Stimulated activated CD8-positive, alpha-beta memory T cell treated with anti-CD3 and anti-CD28 coated beads, Interleukin-12 subunit alpha, Interleukin-12 subunit beta, amount 100 ng/mL, for 24 hours (primary cell): Measurements from ENCODE around the gene MICU1.

Experiments
- DNase-seq: peaks from one replicate; pipeline ENCODE4 v3.0.0-alpha.2; 2020; ENCODE audit errors: extremely low read depth

MICU1 gene

DNA sequence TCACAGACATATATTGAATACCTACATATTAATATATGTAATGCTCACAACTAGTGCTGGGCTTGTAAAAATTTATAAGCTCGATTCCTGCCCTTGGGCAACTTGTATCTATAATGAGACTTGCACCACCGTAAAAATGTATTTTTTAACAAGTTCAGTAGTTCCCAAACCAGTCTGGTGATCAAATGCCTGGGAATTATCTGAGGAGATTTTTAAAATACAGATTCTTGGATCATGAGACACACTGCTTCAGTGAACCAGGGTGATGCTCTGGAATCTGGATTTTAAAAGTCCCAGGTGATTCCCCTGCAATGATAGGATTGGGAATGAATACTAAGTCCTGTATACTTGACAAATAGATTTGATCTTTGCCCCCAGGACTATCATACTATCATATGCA, 4.3 kb upstream of the MICU1 start:
- no peak for DNase-seq

DNA sequence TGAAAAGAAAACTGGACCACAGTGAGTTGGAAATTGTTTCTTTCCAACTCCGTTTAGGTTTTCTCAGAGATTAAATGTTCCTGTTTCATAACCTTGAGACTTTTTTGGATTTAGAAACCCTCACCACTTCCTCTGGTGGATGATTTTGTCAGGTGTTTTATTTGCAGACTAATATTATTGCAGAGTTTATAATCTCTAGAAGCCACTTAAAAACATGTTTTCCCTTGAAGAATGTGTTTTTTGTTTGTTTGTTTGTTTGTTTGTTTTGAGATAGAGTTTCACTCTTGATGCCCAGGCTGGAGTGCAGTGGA, 520 bp upstream of the MICU1 start:
- DNase-seq = no peak

DNA sequence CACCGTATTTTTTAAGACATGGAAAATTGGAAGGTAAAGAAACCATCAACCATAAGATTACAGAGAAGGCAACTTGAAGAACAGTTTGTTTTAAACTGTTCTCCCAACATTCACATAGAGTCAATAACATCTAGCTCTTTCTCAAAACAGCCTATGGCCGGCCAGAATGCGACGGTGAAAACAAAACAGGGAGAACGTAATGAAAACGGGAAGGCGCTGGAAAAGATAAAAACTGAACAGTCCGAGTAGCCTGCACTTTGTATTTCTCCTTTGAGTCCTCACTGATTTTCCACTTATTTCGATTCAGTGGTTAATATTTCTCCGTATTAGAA, 637 bp downstream of the MICU1 start:
- DNase-seq = no peak

GRCh38 chr10:72622271-72622670, 3.6 kb downstream of the MICU1 start:
- DNase-seq = no peak

DNA sequence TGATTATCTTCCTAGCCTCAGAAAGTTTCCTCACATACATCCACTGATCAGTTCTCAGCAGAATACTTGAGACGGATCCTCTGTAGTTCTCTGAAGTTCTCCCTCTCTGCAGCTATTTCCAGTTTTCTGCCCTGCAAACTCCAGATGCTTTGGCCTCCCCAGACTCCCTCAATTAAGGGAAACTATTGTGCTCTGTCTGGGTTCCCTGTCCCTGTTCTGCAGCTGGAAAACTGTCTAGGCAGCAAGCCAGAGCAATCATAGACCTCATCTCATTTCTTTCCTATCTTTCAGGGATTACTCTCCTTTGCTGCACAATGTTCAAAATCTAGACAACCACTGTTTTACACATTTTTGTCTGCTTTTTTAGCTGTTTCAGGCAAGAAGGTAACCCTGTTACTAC, 9.2 kb downstream of the MICU1 start:
- DNase-seq = no peak

- DNase-seq = no peak
These were observed 9.9 kb downstream of the MICU1 start for GRCh38 chr10:72615970-72616369.

GRCh38 chr10:72612203-72612826, 13.6 kb downstream of the MICU1 start:
- no peak for DNase-seq

- no peak for DNase-seq
These were observed 14.1 kb downstream of the MICU1 start for GRCh38 chr10:72611783-72612182.

GRCh38 chr10:72610466-72610865, 15.4 kb downstream of the MICU1 start:
- DNase-seq = no peak

DNA sequence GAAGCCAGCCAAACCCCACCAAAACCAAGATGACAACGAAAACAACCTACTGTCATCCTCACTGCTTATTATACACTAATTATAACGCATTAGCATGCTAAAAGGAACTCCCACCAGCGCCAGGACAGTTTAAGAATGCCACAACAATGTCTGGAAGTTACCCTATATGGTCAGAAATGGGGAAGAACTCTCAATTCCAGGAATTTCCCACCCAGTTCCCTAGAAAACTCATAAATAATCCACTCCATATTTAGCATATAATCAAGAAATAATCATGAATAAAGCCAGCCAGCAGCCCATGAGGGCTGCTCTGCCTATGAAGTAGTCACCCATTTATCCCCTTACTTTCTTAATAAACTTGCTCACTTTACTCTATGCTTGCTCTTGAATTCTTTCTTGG, 20.8 kb downstream of the MICU1 start:
- no peak for DNase-seq

GRCh38 chr10:72601144-72601543, 24.7 kb downstream of the MICU1 start:
- no peak for DNase-seq

DNA sequence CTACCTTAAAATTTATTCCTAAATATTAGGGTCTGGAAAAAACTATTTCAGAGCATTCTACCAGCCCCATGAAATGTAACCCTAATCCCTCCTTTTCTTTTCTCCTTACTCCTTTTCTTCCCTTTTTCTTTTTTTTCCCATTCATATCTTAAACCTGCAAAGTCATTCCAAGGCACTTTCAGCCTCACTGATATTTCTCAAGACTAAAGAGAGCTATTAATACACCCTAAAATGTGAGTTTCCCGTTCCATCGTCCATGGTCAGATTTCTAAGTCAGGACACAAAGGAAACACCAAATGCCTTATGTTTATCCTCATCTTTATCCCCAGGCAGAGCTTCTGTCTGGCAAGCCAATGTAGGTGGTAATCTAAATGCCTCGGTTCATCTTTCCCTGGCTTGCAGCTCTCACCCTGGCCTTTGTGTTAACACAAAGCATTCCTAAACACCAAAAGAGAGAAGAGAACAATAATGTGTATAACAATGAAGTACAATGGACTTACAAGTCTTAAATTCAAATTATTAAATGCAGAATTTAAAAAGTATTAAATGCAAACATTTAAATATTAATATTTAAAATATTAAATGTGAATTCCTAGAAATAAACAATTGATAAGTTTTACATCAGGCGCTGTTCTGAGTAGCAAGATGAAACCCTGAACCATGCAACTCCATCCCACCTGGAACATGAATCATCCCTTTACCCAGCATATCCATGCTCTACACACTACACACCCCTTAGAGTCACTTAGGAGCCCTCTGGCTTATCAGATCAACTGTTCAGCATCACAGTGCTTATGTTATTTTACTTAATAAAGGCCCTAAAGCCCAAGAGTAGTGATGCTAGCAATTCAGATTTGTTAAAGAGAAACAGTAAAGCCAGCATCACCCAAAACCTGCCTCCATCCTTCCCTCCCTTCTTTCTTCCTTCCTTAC, 26.8 kb downstream of the MICU1 start:
- DNase-seq = no peak

DNA sequence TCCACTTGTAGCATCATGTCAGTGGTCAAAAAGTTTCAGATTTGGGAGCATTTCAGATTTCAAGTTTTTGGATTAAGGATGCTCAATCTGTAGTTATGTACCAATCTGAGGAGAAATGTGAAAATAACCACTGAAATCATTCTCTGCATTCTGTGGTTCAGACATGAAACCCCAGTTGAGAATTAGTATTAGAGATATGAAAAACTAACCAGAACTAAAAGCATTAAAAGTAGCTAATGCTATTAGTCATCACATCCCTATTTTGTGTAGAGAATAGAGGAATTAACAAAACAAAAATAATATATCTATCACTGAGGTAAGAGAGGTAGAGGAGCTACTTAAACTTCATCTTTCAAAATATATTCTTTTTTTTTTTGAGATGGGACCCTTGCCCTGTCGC, 28.0 kb downstream of the MICU1 start:
- DNase-seq = no peak

DNA sequence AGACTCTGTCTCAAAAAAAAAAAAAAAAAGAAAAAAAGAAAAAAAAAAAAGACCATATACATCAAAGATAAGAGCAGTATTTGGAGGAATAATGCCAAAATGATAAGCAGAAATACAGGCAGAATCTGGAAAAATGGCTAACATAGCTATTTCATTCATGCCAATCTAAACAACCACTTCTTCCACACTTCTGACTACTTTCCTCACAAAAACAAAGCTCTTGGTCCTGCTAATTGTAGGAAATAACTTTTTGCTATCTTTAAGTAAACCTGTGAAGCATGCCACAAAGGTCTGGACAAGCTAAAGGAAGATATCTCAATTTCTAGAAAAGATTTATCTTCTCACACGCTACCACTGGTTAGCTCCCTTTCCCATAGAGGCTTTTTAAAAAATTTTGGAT, 30.4 kb downstream of the MICU1 start:
- DNase-seq = no peak

DNA sequence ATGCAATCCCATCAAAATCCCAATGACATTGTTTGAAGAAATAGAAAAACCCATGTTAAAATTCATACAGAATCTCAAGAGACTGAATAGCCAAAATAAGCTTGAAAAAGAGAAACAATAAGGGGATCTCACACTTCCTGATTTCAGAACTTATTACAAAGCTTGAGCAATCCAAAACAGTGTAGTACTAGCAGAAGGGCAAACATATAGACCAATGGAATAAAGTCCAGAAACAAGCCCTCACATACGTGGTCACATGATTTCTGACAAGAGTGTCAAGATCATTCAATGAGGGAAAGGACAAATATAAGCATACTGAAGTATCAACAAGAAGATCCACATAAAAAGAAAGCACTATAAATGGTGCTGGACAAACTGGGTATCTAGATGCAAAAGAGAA, 31.9 kb downstream of the MICU1 start:
- DNase-seq = no peak

DNA sequence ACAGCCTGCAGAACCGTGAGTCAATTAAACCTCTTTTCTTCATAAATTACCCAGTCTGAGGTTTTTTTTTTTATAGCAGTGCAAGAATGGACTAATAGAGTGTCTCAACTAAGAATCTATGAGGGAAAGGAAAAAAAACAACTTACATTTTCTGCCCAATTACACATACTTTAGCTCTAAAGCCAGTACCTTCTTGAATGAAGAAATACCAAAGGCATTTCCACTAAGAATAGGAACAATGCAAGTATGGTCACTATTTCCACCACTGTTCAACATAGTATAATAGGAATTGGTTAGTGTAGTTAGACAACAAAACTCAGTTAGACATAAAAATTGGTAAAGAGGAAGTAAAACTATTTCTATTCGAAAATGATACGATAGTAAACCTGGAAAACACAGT, 37.6 kb downstream of the MICU1 start:
- DNase-seq = no peak

- DNase-seq = no peak
These were observed 38.3 kb downstream of the MICU1 start for GRCh38 chr10:72587568-72587967.

- no peak for DNase-seq
These were observed 51.2 kb downstream of the MICU1 start for GRCh38 chr10:72574636-72575035.

DNA sequence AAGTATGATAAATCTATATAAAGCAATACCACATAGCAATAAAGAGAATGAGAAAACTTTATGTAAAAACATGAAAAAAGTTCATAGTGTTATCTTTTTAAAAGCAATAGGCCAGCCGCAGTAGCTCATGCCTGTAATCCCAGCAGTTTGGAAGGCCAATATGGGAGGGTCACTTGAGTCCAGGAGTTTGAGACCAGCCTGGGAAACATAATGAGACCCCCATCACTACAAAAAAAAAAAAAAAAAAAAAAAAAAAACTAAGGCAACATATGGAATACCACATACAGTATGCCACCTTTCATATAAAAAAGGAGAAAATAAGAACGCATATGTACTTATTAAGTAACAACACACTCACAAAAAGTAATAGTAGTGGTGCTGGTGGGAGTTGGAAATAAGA, 52.8 kb downstream of the MICU1 start:
- DNase-seq = no peak

DNA sequence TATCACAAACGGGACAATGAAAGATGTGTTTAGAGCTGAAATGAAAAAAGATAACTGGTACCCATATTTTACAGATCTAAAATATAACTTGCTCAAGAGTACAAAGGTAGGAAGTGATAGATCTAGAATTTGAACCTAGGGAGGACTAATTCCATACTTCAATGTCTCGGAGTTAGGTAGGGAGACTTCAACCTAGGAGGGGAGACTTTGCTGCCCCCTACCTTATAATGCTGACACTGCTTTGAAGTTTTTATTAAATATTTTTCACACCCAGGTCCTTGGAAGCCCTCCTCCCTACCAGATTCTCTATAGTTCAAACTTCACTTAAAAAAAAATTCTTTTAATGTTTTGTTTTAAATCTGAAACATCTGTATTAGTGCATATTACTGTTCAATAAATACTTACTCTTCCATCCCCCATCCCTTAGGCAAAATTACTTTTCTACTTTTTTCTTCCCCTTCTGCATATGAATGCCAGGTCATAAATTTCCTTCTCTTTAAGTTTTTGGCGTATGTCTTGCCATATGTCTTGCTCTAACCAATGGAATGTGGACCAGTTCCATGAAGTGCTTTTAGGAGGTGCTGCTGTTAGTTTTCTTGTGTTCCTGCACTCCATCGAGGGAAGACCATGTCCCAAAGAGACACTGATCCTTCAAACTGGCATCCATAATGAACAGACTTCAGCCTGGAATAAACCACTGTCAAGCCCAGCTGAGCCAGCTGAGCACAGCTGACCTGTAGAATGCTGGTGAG, 57.8 kb downstream of the MICU1 start:
- no peak for DNase-seq

DNA sequence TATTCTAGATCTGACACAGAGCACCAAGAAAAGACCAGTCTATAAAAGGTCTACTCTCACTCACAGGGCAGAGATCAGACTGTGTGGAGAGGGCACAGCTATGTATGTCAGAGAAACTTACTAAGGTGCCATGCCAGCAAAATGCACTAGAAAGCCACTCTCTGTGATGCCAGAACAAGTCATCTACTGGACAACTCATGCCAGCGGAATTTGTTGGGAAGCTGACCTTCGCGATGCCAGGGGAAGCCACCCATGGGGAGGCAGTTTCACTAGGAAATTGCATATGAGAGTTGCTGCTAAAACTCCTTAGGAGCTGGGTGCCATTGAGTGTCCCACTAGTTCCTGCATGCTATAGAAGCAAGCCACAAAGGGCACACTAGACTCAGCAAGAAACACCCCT, 58.5 kb downstream of the MICU1 start:
- DNase-seq = no peak

GRCh38 chr10:72564596-72564995, 61.3 kb downstream of the MICU1 start:
- DNase-seq = no peak

GRCh38 chr10:72563327-72563932, 62.4 kb downstream of the MICU1 start:
- DNase-seq = no peak
